GM12873 (cell line): Measurements from ENCODE around the gene CD38.

ENCODE experiments used
- TF ChIP-seq, protein P1 (sequence below): IDR thresholded peaks from 2 replicates; pipeline ENCODE4 v1.5.1; 2012; ENCODE audit warnings: low read depth, mild to moderate bottlenecking, moderate library complexity, low read length, control low read depth; ENCODE audit not compliant: insufficient read depth; ENCODE audit errors: missing control alignments

Gene CD38

DNA sequence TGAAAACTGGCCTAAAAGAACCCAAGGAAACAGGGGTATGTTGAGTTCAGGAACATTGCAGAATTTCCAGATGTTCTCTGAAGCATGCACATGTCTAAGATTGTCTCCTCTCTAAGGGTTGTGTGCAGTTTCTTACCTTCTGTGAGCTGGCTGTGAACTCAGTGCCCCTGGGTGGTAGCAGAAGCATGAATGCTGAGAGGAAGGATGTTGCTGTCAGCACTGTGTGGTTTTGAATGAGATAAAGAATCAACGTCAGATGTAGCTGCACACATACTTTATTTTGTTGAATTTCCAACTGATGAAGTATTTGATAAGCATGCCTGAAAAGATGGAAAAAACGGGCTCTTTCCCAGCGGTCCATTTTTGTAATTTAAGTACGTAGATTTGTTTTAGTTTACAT, 23.8 kb upstream of the CD38 start:
- TF ChIP-seq, protein P1, sequence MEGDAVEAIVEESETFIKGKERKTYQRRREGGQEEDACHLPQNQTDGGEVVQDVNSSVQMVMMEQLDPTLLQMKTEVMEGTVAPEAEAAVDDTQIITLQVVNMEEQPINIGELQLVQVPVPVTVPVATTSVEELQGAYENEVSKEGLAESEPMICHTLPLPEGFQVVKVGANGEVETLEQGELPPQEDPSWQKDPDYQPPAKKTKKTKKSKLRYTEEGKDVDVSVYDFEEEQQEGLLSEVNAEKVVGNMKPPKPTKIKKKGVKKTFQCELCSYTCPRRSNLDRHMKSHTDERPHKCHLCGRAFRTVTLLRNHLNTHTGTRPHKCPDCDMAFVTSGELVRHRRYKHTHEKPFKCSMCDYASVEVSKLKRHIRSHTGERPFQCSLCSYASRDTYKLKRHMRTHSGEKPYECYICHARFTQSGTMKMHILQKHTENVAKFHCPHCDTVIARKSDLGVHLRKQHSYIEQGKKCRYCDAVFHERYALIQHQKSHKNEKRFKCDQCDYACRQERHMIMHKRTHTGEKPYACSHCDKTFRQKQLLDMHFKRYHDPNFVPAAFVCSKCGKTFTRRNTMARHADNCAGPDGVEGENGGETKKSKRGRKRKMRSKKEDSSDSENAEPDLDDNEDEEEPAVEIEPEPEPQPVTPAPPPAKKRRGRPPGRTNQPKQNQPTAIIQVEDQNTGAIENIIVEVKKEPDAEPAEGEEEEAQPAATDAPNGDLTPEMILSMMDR, result no peak

DNA sequence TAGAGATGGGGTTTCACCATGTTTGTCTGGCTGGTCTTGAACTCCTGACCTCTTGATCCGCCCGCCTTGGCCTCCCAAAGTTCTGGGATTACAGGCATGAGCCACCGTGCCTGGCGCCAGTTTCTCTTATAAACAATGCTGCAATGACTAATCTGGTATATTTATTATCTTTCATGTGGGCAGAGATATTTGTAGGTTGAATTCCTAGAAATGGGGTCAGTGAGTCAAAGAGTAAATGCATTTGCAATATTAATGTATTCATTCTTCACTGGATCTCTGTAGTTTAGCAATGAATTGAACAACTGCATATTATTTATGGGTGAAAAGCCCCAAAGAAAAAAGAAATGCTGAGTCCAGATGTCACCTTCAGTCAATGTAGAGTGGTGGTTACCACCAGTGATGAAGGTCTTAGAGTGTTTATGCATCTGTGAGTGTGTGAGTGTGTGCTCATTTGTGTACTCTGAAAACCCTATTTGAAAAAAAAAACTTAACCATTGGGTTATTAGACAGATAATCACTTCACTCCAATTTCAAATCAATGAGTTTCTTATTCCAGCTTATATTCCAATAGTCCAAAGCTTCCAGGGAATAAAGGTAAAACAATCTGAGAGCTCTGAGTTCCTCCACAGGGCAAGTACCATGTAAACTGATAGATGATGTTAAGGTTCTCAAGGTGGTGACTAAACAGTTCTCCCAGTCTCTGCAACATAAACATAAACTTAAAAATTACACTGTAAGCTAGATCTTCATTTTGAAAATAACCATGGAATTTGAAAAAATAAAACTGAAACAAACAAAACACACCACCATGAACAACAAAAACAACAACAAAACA, 22.6 kb upstream of the CD38 start:
- TF ChIP-seq, protein P1, result no peak

DNA sequence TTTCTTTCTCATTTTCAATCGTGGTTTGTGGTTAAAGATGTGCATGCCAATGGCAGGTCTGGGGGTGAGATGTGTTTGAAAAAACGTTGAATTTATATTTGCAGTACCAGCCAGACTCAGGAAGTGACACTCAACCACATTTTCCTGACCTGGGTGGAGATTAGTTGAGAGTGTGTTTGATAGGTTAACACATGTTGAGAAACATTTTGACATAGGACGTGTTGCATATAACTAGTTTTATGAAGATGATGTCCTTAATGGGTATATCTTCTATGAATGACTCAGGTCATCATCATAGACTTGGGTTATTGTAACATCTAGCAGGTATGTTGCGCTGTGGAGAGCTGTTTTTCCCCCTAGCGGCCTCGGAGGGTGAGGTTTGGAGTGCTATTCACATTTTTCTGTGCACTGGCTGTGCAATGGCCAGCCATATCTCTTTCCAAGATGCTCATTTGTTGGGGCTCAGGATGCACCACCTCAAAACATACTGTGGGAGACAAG, 21.7 kb upstream of the CD38 start:
- TF ChIP-seq, protein P1, result peak; percentile 76

DNA sequence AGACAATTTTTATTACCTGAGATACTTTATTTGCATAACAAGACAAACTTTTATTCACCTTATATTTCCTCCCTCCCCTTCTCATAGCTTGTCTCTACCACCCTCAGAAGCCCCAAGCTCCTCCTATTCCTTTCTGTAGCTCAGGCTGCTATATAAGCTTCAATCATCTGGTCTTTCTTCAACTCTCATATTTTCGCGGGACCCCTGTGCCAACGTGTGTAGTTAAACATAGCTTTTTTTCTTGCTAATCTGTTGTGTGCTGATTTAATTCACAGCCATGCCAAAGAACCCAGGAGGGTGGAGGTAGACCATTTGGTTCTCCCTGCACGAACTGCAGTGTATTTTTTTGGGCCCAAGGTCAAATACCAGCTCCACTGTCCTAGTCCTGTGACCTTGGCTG, 21.1 kb upstream of the CD38 start:
- TF ChIP-seq, protein P1, result no peak

DNA sequence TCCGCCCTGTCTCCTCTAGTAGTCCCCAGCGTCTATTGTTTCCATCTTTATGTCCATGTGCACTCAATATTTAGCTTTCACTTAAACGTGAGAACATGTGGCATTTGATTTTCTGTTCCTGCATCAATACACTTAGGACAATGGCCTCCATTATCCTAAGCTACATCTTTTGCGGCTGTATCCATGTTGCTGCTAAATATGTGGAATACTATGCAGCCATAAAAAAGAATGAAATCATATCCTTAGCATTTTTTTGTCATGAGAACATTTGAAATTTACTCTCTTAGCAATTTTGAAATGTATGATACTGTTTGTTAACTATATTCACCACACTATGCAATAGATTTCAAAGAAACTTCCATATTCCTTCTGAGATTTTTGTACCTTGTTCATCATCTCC, 19.8 kb upstream of the CD38 start:
- TF ChIP-seq, protein P1, result no peak

DNA sequence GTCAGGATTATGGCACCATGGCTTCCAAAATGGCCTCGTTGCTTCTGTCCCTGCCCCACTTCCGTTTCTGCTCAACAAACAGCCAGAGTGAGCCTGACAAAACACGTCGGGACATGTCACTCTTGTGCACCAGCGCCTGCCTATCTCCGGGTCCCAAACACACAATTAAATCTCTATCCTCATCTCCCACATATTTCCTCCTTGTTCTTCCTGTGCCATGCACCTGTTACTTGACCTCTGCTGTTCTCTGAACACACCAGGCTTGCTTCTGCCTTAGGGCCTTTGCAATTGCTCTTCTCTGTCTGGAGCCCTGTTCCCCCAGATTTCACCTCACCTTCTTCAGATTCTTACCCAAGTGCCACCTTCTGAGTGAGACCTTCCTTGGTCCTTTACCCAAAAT, 12.7 kb upstream of the CD38 start:
- TF ChIP-seq, protein P1, result no peak

DNA sequence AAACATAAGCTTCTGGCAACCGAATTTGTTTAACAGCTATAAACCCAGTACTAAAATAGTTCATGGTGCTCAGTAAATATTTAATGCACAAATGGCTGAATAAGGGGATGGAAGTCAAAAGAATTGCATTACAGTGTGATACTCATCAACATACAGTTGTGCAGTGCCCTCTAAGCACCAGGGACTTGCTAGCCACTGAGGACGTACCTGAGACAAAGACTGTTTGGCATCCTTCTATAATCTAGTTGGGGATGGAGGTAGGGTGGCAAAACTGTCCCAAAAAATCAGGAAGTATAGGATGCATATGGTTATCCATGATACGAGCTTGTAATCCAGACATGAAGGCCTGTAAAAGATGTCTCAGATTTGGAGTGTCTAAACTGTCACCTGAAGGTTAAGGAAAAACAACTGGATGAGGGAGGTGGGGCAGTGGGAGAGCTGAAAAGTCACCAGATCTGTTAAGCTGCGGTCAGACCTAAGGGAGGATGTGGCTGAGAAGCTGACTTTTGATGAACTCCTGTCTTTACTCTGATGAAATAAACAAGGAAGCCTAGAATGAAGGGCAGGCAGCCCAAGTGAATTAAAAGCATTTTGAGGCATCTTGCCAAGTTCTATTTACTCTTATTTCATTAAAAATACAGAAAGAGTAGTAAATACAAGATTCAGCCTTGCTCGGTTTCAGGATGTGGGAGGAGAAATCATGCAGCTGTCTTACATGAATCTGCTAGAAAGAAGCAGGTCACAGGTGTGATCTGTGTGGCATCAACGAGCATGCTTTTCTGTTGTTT, 12.0 kb upstream of the CD38 start:
- TF ChIP-seq, protein P1, result no peak
